Measurements from ENCODE around the gene ADGRD1.
"Not testable (repeated sequence)": the region's sequence is repeated elsewhere in the genome, so short reads cannot be mapped to it uniquely, and the experiment has no call there.

ADGRD1 gene

GRCh38 chr12:131121705-131122405 is 168.1 kb downstream of the ADGRD1 start:
- DNase-seq (ENCODE audit: low spot score) = no peak

GRCh38 chr12:131122631-131123030 is 168.9 kb downstream of the ADGRD1 start:
- no peak for DNase-seq (ENCODE audit: low spot score)

GRCh38 chr12:131123817-131124216 is 170.1 kb downstream of the ADGRD1 start:
- DNase-seq (ENCODE audit: low spot score) = no peak

GRCh38 chr12:131124487-131125280 is 171.0 kb downstream of the ADGRD1 start:
- DNase-seq (ENCODE audit: low spot score) = no peak

- DNase-seq (ENCODE audit: low spot score) = no peak
Measured at GRCh38 chr12:131126662-131127173, 173.0 kb downstream of the ADGRD1 start.

GRCh38 chr12:131128556-131128955 is 174.8 kb downstream of the ADGRD1 start:
- DNase-seq (ENCODE audit: low spot score) = no peak

- not testable (repeated sequence) for DNase-seq (ENCODE audit: low spot score)
Measured at GRCh38 chr12:131128966-131129619, 175.4 kb downstream of the ADGRD1 start.

GRCh38 chr12:131129839-131130238 is 176.1 kb downstream of the ADGRD1 start:
- DNase-seq (ENCODE audit: low spot score) = no peak

GRCh38 chr12:131130311-131130911 is 176.7 kb downstream of the ADGRD1 start:
- DNase-seq (ENCODE audit: low spot score) = no peak

- DNase-seq (ENCODE audit: low spot score) = no peak
Measured at GRCh38 chr12:131131077-131131807, 177.5 kb downstream of the ADGRD1 start.

GRCh38 chr12:131131808-131132117 is 178.1 kb downstream of the ADGRD1 start:
- DNase-seq (ENCODE audit: low spot score) = no peak

GRCh38 chr12:131132118-131132892 is 178.6 kb downstream of the ADGRD1 start:
- DNase-seq (ENCODE audit: low spot score) = peak; percentile 64

GRCh38 chr12:131133015-131133905 is 179.6 kb downstream of the ADGRD1 start:
- DNase-seq (ENCODE audit: low spot score) = no peak

- no peak for DNase-seq (ENCODE audit: low spot score)
Measured at GRCh38 chr12:131133994-131134393, 180.3 kb downstream of the ADGRD1 start.

GRCh38 chr12:131134523-131135310 is 181.0 kb downstream of the ADGRD1 start:
- DNase-seq (ENCODE audit: low spot score) = no peak

- DNase-seq (ENCODE audit: low spot score) = no peak
Measured at GRCh38 chr12:131135311-131135785, 181.6 kb downstream of the ADGRD1 start.

- DNase-seq (ENCODE audit: low spot score) = no peak
Measured at GRCh38 chr12:131135786-131136538, 182.3 kb downstream of the ADGRD1 start.

GRCh38 chr12:131136539-131136872 is 182.8 kb downstream of the ADGRD1 start:
- DNase-seq (ENCODE audit: low spot score) = no peak

Measured in CD4-positive, alpha-beta T cell treated with Interleukin-15 for 4 hours (primary cell).